Glutamatergic neuron (in vitro differentiated cells): Measurements from ENCODE around the gene BRD1. TPM values are rescaled to one million over a fixed set of nuclear protein-coding genes. Genes with fewer than 3 reads are reported as not detected.
A peak's percentile ranks its signal among the peaks of the same experiment; 100 is the strongest.

ENCODE experiments used
- DNase-seq: peaks from one replicate; pipeline ENCODE4 v3.0.0; 2022
- H3K27ac Mint-ChIP-seq: one replicate; pipeline ENCODE4 v1.8.0; 2020; ENCODE audit warnings: mild to moderate bottlenecking, mixed read lengths, inconsistent platforms; ENCODE audit not compliant: unreplicated experiment
- H3K27me3 Mint-ChIP-seq: one replicate; pipeline ENCODE4 v1.8.0; 2020; ENCODE audit warnings: mild to moderate bottlenecking, moderate library complexity, mixed read lengths, inconsistent platforms; ENCODE audit not compliant: unreplicated experiment
- H3K36me3 Mint-ChIP-seq: one replicate; pipeline ENCODE4 v1.8.0; 2020; ENCODE audit warnings: mild to moderate bottlenecking, mixed read lengths, inconsistent platforms; ENCODE audit not compliant: unreplicated experiment
- H3K4me1 Mint-ChIP-seq: one replicate; pipeline ENCODE4 v1.8.0; 2020; ENCODE audit warnings: mild to moderate bottlenecking, low read depth, mixed read lengths, inconsistent platforms; ENCODE audit not compliant: unreplicated experiment
- H3K4me3 Mint-ChIP-seq: one replicate; pipeline ENCODE4 v1.8.0; 2020; ENCODE audit warnings: mild to moderate bottlenecking, mixed read lengths, inconsistent platforms; ENCODE audit not compliant: unreplicated experiment
- H3K9me3 Mint-ChIP-seq: one replicate; pipeline ENCODE4 v1.8.0; 2020; ENCODE audit warnings: mild to moderate bottlenecking, moderate library complexity, mixed read lengths, inconsistent platforms; ENCODE audit not compliant: unreplicated experiment
- CTCF ChIP-seq: fragments of 200-600 bp; sonication (generic); IDR thresholded peaks from one replicate; pipeline ENCODE4 v1.5.0; 2021; ENCODE audit not compliant: partially characterized antibody, unreplicated experiment
- total RNA-seq: library from RNA; stranded (reverse); fragmentation: NEBNext Ultra II Directional; extraction: Animal tissue kit (Norgen Biotek cat#: 25700); gene quantifications from one replicate; pipeline ENCODE4 v1.2.1, GENCODE V29; 2021; ENCODE audit not compliant: unreplicated experiment

Gene BRD1
- total RNA-seq, 1 donor from 2014 or later, result 73.7 TPM

- Mint-ChIP-seq H3K36me3 (peaks cover 4% of the 10 kb centered on the region), H3K4me3 (no peak overlapping the region), H3K4me1 (peaks cover 22% of the 10 kb centered on the region), H3K27me3 (peaks cover 5% of the 10 kb centered on the region), H3K27ac (no peak overlapping the region), H3K9me3 (peaks cover 7% of the 10 kb centered on the region)
- no peak for TF ChIP-seq CTCF
- DNase-seq, result no peak
Measured at GRCh38 chr22:49787861-49788260, 39.8 kb downstream of the BRD1 start.

- no peak overlapping the region for H3K4me3 Mint-ChIP-seq
- peaks cover 4% of the 10 kb centered on the region for H3K36me3 Mint-ChIP-seq
- no peak for DNase-seq
- peaks cover 22% of the 10 kb centered on the region for H3K4me1 Mint-ChIP-seq
- H3K27ac Mint-ChIP-seq, result no peak overlapping the region
- H3K9me3 Mint-ChIP-seq, result peaks cover 7% of the 10 kb centered on the region
- TF ChIP-seq CTCF, result no peak
- H3K27me3 Mint-ChIP-seq, result peaks cover 5% of the 10 kb centered on the region
Measured at GRCh38 chr22:49786976-49787706, 40.5 kb downstream of the BRD1 start.

GRCh38 chr22:49785841-49786471 is 41.7 kb downstream of the BRD1 start:
- DNase-seq, result no peak
- H3K9me3 Mint-ChIP-seq, result peaks cover 7% of the 10 kb centered on the region
- H3K36me3 Mint-ChIP-seq, result peaks cover 4% of the 10 kb centered on the region
- no peak overlapping the region for H3K4me3 Mint-ChIP-seq
- TF ChIP-seq CTCF, result no peak
- peak overlapping the region; percentile 72 for H3K27ac Mint-ChIP-seq
- peaks cover 22% of the 10 kb centered on the region for H3K4me1 Mint-ChIP-seq
- peaks cover 5% of the 10 kb centered on the region for H3K27me3 Mint-ChIP-seq

GRCh38 chr22:49785046-49785521 is 42.6 kb downstream of the BRD1 start:
- no peak for TF ChIP-seq CTCF
- Mint-ChIP-seq H3K9me3 (peaks cover 3% of the 10 kb centered on the region), H3K27me3 (peaks cover 3% of the 10 kb centered on the region), H3K4me1 (peaks cover 15% of the 10 kb centered on the region), H3K4me3 (no peak overlapping the region), H3K27ac (peak overlapping the region; percentile 52), H3K36me3 (peaks cover 4% of the 10 kb centered on the region)
- DNase-seq, result no peak

- TF ChIP-seq CTCF, result no peak
- DNase-seq, result no peak
- Mint-ChIP-seq H3K4me3 (no peak overlapping the region), H3K9me3 (peaks cover 3% of the 10 kb centered on the region), H3K36me3 (peaks cover 4% of the 10 kb centered on the region), H3K4me1 (peaks cover 15% of the 10 kb centered on the region), H3K27ac (peak overlapping the region; percentile 52), H3K27me3 (peaks cover 3% of the 10 kb centered on the region)
Measured at GRCh38 chr22:49784630-49784971, 43.1 kb downstream of the BRD1 start.
